NCI-H1105 treated with DMSO at 0.1 percent for 48 hours (cell line): ENCODE data around the gene STK31.
A peak's percentile ranks its signal among the peaks of the same experiment; 100 is the strongest.
"Not testable (repeated sequence)": the region's sequence is repeated elsewhere in the genome, so short reads cannot be mapped to it uniquely, and the experiment has no call there.

Experiments
- DNase-seq: peaks from one replicate; lab custom pipeline; 2025; lab: John Stamatoyannopoulos, UW

Gene STK31

GRCh38 chr7:23710000-23710399 lies at the start of gene STK31:
STK31 (plus strand) TSS chr7:23710219; CDS start chr7:23710286, 67 bp downstream.
- DNase-seq, result no peak

DNA sequence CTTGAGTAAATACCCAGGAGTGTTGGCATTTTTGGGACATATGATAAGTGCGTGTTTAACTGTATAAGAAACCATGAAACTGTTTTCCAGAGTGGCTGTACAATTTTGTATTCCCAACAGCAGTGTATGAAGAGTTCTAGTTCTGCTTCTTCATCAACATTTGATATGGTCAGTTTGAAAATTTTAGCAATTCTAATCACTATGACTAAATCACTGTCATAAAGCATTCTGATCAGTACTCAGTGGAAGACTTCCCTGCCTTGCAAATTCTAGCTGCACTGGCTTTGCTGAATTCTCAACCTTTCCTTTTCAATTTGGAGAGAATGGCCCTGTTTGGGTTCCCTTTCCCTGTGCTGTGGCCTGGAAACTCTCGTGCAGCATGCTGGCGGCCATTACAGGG lies 48.6 kb upstream of the STK31 start:
- DNase-seq, result no peak

- no peak for DNase-seq
These were observed 47.7 kb upstream of the STK31 start for GRCh38 chr7:23662124-23662983.

DNA sequence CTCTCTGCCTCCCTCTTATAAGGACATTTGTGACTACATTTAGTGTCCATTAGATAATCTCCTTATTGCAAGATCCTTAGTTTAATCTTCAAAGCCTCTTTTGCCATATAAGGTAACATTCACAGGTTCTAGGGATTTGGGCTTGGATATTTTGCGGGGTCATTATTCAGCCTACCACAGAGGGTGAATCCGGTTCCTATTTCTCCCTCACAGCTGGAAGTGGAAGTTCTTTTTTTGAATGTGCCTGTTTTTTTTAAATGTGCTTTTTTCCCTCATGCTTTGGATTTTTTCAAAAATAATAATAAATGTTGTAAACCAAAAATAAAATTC lies 47.1 kb upstream of the STK31 start:
- DNase-seq, result no peak

DNA sequence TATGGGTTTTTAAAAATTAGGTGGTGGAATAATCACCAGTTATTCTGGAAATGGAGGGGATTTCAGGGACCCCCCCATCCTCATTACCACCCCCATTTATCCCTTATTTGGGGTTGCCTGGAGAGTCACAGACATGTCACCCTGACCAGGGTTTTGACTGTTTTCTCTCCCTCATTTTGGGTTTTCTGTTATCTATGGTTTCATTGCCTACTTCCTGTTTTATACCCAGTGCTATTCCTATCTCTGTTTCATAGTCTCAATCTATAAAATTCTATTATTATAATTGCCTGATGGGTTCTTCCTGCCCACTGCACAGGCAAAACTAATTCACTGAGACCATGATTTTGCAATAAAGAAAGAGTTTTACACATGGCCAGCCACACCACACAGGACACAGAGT lies 45.9 kb upstream of the STK31 start:
- DNase-seq, result no peak

GRCh38 chr7:23672033-23672432 lies 38.0 kb upstream of the STK31 start:
- no peak for DNase-seq

GRCh38 chr7:23679898-23680413 lies 30.1 kb upstream of the STK31 start, which contains the start of gene FAM221A:
FAM221A (plus strand) TSS chr7:23680199; CDS start chr7:23680219, 20 bp downstream.
- peak; percentile 44 for DNase-seq

GRCh38 chr7:23680414-23681405 lies 29.3 kb upstream of the STK31 start:
- peak; percentile 39 for DNase-seq

DNA sequence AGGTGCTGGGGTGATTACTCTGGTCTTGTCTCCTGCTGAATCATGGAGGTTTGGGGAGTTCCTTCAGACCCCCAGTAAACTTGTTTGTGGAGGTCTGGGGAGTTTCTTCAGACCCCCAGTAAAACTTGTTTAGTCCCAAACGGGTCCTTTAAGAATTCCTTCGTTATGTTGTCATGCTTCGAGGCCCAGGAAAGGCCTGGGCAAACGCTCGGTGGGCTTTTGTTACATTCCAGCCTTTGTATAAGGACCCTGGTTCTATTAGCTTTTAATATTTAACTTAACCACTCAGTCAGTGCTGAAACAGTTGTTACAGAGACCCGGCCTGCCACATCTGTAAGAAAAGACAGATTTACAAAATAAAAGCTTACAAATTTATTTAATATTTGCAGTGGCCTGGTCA lies 26.0 kb upstream of the STK31 start:
- DNase-seq, result not testable (repeated sequence)

- no peak for DNase-seq
These were observed 24.3 kb upstream of the STK31 start for GRCh38 chr7:23685731-23686130.

GRCh38 chr7:23687011-23687410 lies 23.0 kb upstream of the STK31 start:
- DNase-seq, result no peak

GRCh38 chr7:23689165-23689564 lies 20.9 kb upstream of the STK31 start:
- no peak for DNase-seq

GRCh38 chr7:23691320-23691719 lies 18.7 kb upstream of the STK31 start:
- DNase-seq, result no peak

DNA sequence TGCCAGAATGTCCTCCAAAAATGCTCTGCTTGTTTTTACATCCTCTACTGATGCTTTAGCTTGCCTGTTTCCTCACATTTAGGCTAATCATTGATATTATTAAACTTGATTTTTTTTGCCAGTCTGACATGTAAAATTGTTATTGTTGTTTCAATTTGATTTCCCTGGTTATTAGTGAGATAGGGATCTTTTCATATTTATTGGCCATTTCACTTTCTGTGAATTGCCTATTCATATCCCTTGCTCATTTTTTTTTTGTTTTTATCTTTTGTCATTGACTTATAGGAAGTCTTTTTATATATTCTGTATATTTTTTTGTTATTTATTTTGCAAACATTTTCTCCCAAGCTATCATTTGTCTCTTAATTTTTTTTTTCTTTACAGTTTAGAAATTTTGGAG lies 16.8 kb upstream of the STK31 start:
- DNase-seq, result no peak

- DNase-seq, result peak; percentile 5
These were observed 13.0 kb upstream of the STK31 start for GRCh38 chr7:23696916-23697441.

DNA sequence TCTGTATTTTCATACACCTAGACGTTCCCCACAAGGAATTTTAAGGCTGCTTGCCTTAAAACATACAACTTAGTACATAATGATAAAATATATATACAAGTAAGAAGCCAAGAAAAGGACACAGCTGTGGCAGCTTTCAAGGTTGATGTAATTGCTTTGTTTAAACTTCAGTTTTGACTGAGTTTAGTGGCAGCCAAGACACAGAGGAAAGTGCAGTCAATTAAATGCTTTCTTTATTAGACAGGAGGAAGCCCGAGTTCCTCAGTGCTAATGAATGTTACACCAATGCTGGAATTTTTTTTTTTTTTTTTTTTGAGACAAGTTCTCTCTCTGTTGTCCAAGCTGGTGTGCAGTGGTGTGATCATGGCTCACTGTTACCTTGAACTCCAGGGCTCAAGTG lies 11.2 kb upstream of the STK31 start:
- no peak for DNase-seq

DNA sequence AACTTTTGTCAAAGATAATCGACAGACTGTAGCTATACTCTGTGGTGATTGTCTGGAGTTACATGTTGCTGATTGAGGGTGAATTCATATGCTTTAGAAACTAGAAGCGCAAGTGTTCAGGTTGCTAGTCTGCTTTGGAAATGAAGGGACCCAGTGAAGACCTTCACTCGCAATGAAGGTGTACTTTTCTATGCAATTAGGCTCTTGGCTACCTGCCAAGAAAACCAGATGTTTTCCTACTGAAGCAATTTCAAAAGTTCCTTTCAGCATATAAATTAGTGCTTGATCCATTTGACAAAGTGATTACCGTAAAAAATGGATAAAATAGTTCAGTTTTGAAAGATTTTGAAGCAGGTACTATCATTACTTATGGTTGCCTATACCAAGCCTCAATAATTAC lies 10.0 kb upstream of the STK31 start:
- peak; percentile 79 for DNase-seq

DNA sequence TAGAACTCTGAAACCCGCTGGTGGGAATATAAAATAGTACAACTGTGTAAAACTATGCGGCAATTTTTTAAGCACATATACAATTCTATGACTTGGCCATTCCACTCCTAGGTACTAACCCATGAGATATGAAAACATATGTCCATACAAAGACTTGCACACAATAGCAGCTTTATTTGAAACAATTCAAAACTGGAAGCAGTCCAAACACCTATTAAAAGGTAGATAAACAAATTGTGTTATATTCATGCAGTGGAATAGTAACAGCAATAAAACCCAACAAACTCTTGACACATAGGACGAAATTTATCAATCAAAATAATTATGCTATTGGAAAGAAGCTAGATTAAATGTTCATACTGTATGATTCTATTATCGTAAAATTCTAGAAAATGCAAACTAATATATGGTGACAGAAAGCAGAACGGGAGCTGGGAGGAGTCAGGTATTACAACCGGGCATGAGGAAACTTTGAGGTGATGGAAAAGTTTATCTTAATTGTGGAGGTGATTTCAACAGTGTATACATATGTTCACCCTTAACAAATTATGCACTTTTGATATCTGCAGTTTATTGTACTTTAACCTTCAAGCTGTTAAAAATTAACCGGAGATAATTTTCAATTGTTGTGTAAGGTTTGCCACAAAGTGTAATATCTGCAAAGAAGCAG lies 803 bp upstream of the STK31 start:
- no peak for DNase-seq

- peak; percentile 67 for DNase-seq
These were observed 2.6 kb downstream of the STK31 start for GRCh38 chr7:23712368-23713284.

GRCh38 chr7:23713285-23714149 lies 3.5 kb downstream of the STK31 start:
- DNase-seq, result no peak
